Right ventricle myocardium superior (tissue), 1 donor: ENCODE results near the gene FAM234B. TPM values are rescaled to one million over a fixed set of nuclear protein-coding genes. Genes with fewer than 3 reads are reported as not detected.

Experiments
- ATAC-seq: fragments of 200-7000 bp; cut with Tn5 transposase; one replicate; pipeline ENCODE4 v1.9.1; 2020; ENCODE audit warnings: mild to moderate bottlenecking; ENCODE audit not compliant: poor library complexity
- DNase-seq: peaks from one replicate; pipeline ENCODE4 v3.0.0-alpha.2; 2020
- intact Hi-C: fragments of 100-400 bp; cut with DNase I; formaldehyde crosslinking; loops from one replicate; pipeline ENCODE4 v1.11.2; 2022
- total RNA-seq: library from RNA; stranded (reverse); fragmentation: NEBNext Ultra II Directional; extraction: Animal tissue kit (Norgen Biotek cat#: 25700); gene quantifications from one replicate; pipeline ENCODE4 v1.2.1, GENCODE V29; 2021
- donor health status: DM: no; HTN: yes; CAD: no; lungs with severe emphysema.

The FAM234B gene
- total RNA-seq, 1 donor from 2014 or later, result 1.8 TPM

- ATAC-seq (no peak), DNase-seq (no peak)
- intact Hi-C loops, result no loop called here
These were observed 83.3 kb downstream of the FAM234B start for GRCh38 chr12:13127444-13127843.

GRCh38 chr12:13128291-13128965 lies 84.2 kb downstream of the FAM234B start:
- no peak for DNase-seq
- intact Hi-C loops, result no loop called here
- ATAC-seq, result no peak

GRCh38 chr12:13130981-13131380 lies 86.8 kb downstream of the FAM234B start:
- intact Hi-C loops, result no loop called here

More at GRCh38 chr12:13130981-13131380, 86.8 kb downstream of the FAM234B start:
- ATAC-seq (no peak), DNase-seq (no peak)

Other genes starting within 250 kb of the FAM234B start
- gene DDX47, start 231.0 kb upstream of the FAM234B start, total RNA-seq, result 24.9 TPM
- gene GPRC5A, start 152.8 kb upstream of the FAM234B start, total RNA-seq, result 2.0 TPM
- gene GPRC5D, start 92.2 kb upstream of the FAM234B start, total RNA-seq, result not detected
- gene HEBP1, start 44.1 kb upstream of the FAM234B start, total RNA-seq, result 65.3 TPM
- not detected for gene GSG1, start 59.3 kb downstream of the FAM234B start, total RNA-seq
- 99.9 TPM for gene EMP1, start 152.3 kb downstream of the FAM234B start, total RNA-seq